Suprapubic skin (tissue), 2 donors: ENCODE measurements around the gene ZNF536.

Source experiments
- EP300 ChIP-seq: sonication (generic); formaldehyde crosslinking; IDR thresholded peaks from one replicate; pipeline ENCODE4 v1.6.1; 2017; ENCODE audit warnings: antibody characterized with exemption
- POLR2A ChIP-seq, 2 donors: fragments of 450-650 bp; IDR thresholded peaks; one replicate each; pipeline ENCODE4 v1.6.1; 2017; ENCODE audit warnings: antibody characterized with exemption in 2 of 2, mild to moderate bottlenecking in 2 of 2, moderate library complexity in 2 of 2

GRCh38 chr19:30356951-30357579, 15.1 kb upstream of the ZNF536 start:
- TF ChIP-seq EP300 (no peak), POLR2A (IDR thresholded peaks at IDR 0.05) (no peak)
